ENCODE measurements around the gene PGAM4. TPM values are rescaled to one million over a fixed set of nuclear protein-coding genes. Genes with fewer than 3 reads are reported as not detected.

PGAM4 gene
- total and polyA plus RNA-seq, 2 donors (not counting 1 experiment from before 2014, with no cell fraction given): not detected

DNA sequence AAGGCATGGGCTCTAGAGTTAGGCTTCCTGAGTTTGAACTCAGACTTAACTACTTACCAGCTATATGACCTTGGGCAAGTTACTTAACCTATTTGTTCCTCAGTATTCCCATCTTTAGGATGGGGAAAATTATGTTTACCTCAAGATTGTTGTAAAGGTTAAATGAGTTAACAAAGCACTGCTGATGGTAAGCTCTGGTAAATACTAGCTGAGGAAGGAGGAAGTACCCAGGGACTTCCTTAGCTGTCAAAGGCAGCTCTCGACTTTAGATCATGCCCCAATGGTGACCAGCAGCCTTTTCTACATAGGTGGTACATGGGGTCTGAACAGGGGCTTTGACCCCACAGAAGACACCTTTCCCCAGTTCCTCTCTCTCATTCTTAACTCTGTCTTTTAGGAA is 38.9 kb downstream of the PGAM4 start:
- Mint-ChIP-seq H3K9me3 (ENCODE audit: insufficient read depth) (no peaks in the 10 kb centered on the region), H3K4me1 (peaks cover 13% of the 10 kb centered on the region), H3K27me3 (no peaks in the 10 kb centered on the region), H3K27ac (no peak overlapping the region), H3K4me3 (no peak overlapping the region)
- Histone ChIP-seq H3K4me2 (replicated peaks; ENCODE audit: low read depth, low read length, poor library complexity, severe bottlenecking) (no peak overlapping the region), H3K4me3 (ENCODE audit: control extremely low read depth in 1 of 5, extremely low read depth in 1 of 5, insufficient read depth in 1 of 5, low read depth in 2 of 5, low read length in 4 of 5) (no peak overlapping the region), H3K4me1 (ENCODE audit: control insufficient read depth in 2 of 2, insufficient read depth in 2 of 2, low read length in 2 of 2) (no peaks in the 10 kb centered on the region), H4K20me1 (ENCODE audit: control insufficient read depth, insufficient read depth, low read length, poor library complexity, severe bottlenecking) (no peaks in the 10 kb centered on the region), H3K79me2 (ENCODE audit: control insufficient read depth, insufficient read depth, low read length) (peaks cover 4% of the 10 kb centered on the region), H3K9ac (ENCODE audit: low read length) (no peak overlapping the region), H3K36me3 (replicated peaks in 1 of 2; ENCODE audit: control extremely low read depth in 1 of 2, control insufficient read depth in 1 of 2, extremely low read depth in 1 of 2, insufficient read depth in 2 of 2, low read length in 1 of 2) (peaks cover 0 to 2% of the 10 kb centered on the region in 2 experiments), H3K27me3 (replicated peaks in 1 of 4; ENCODE audit: control extremely low read depth in 1 of 4, control insufficient read depth in 3 of 4, insufficient read depth in 4 of 4, low read length in 3 of 4) (no peaks in the 10 kb centered on the region), H3K9me3 (ENCODE audit: control extremely low read depth in 1 of 3, control insufficient read depth in 2 of 3, insufficient read depth in 1 of 3, low read length in 2 of 3) (no peaks in the 10 kb centered on the region), H2AFZ (ENCODE audit: insufficient read depth, low read depth, low read length, poor library complexity, severe bottlenecking) (no peak overlapping the region), H3K27ac (ENCODE audit: low read length in 2 of 2) (no peak overlapping the region)
- TF ChIP-seq, protein P1, sequence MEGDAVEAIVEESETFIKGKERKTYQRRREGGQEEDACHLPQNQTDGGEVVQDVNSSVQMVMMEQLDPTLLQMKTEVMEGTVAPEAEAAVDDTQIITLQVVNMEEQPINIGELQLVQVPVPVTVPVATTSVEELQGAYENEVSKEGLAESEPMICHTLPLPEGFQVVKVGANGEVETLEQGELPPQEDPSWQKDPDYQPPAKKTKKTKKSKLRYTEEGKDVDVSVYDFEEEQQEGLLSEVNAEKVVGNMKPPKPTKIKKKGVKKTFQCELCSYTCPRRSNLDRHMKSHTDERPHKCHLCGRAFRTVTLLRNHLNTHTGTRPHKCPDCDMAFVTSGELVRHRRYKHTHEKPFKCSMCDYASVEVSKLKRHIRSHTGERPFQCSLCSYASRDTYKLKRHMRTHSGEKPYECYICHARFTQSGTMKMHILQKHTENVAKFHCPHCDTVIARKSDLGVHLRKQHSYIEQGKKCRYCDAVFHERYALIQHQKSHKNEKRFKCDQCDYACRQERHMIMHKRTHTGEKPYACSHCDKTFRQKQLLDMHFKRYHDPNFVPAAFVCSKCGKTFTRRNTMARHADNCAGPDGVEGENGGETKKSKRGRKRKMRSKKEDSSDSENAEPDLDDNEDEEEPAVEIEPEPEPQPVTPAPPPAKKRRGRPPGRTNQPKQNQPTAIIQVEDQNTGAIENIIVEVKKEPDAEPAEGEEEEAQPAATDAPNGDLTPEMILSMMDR (IDR thresholded peaks at IDR 0.05): no peak
- TF ChIP-seq EZH2 (IDR thresholded peaks at IDR 0.05; ENCODE audit: borderline replicate concordance, insufficient read depth, low read depth, low read length, poor library complexity, severe bottlenecking): no peak
- POLR2A ChIA-PET: no interaction called here
- WGBS (ENCODE audit: insufficient coverage): no CpG with 5 or more reads among the region's 1 CpG
- CTCF ChIA-PET: no interaction called here
- no peak for ATAC-seq (ENCODE audit: low read depth)
- intact Hi-C loops (cut with micrococcal nuclease): no loop called here
- no peak for DNase-seq

DNA sequence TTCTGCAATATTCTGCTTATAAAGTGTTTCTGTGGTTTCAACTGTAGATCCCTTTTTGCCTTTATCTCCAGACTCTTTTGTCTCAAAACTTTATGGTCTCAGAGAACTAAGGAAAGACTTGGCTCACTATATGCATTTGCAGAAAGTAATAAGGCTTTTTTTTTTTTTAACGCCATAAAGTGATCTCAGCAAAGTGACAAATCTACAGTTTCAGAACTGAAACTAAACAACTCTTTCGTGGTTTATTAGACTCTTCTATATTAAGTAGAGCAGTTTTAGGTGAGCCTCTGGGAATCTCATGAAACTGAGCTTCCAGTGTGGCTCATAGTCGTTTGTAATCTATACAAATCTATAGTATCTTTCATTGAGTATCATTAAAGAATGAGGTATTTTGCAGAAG is 43.7 kb downstream of the PGAM4 start:
- ChIA-PET POLR2A (no interaction called here), CTCF (no interaction called here)
- Histone ChIP-seq H3K27ac (ENCODE audit: low read length in 2 of 2) (no peak overlapping the region), H3K4me1 (ENCODE audit: control insufficient read depth in 2 of 2, insufficient read depth in 2 of 2, low read length in 2 of 2) (peaks cover 0 to 3% of the 10 kb centered on the region in 2 donors), H3K36me3 (replicated peaks in 1 of 2; ENCODE audit: control extremely low read depth in 1 of 2, control insufficient read depth in 1 of 2, extremely low read depth in 1 of 2, insufficient read depth in 2 of 2, low read length in 1 of 2) (peaks cover 0 to 2% of the 10 kb centered on the region in 2 experiments), H4K20me1 (ENCODE audit: control insufficient read depth, insufficient read depth, low read length, poor library complexity, severe bottlenecking) (no peaks in the 10 kb centered on the region), H3K4me3 (ENCODE audit: control extremely low read depth in 1 of 5, extremely low read depth in 1 of 5, insufficient read depth in 1 of 5, low read depth in 2 of 5, low read length in 4 of 5) (peak overlapping the region in 1 of 5 experiments; percentile 10), H3K9me3 (ENCODE audit: control extremely low read depth in 1 of 3, control insufficient read depth in 2 of 3, insufficient read depth in 1 of 3, low read length in 2 of 3) (no peaks in the 10 kb centered on the region), H3K9ac (ENCODE audit: low read length) (peak overlapping the region; percentile 14), H2AFZ (ENCODE audit: insufficient read depth, low read depth, low read length, poor library complexity, severe bottlenecking) (no peak overlapping the region), H3K27me3 (replicated peaks in 1 of 4; ENCODE audit: control extremely low read depth in 1 of 4, control insufficient read depth in 3 of 4, insufficient read depth in 4 of 4, low read length in 3 of 4) (no peaks in the 10 kb centered on the region), H3K79me2 (ENCODE audit: control insufficient read depth, insufficient read depth, low read length) (peaks cover 21% of the 10 kb centered on the region), H3K4me2 (replicated peaks; ENCODE audit: low read depth, low read length, poor library complexity, severe bottlenecking) (peak overlapping the region; percentile 17)
- WGBS (ENCODE audit: insufficient coverage): no CpG with 5 or more reads among the region's 3 CpGs
- intact Hi-C loops (cut with micrococcal nuclease): no loop called here
- DNase-seq (no peak), ATAC-seq (ENCODE audit: low read depth) (no peak)
- Mint-ChIP-seq H3K4me3 (no peak overlapping the region), H3K9me3 (ENCODE audit: insufficient read depth) (no peaks in the 10 kb centered on the region), H3K27me3 (no peaks in the 10 kb centered on the region), H3K27ac (no peak overlapping the region), H3K4me1 (peaks cover 18% of the 10 kb centered on the region)
- TF ChIP-seq, protein P1 (IDR thresholded peaks at IDR 0.05): no peak
- TF ChIP-seq EZH2 (IDR thresholded peaks at IDR 0.05; ENCODE audit: borderline replicate concordance, insufficient read depth, low read depth, low read length, poor library complexity, severe bottlenecking): no peak

Measured in B cell (primary cell).